Measurements from ENCODE around the gene PIP4K2A. TPM values are rescaled to one million over a fixed set of nuclear protein-coding genes. Genes with fewer than 3 reads are reported as not detected.

PIP4K2A gene
- 13.9 and 24.3 TPM in 2 replicates for total RNA-seq

GRCh38 chr10:22714479-22715289 lies at the start of gene PIP4K2A:
Gene PIP4K2A, minus strand, starts transcription at chr10:22714578. Its CDS starts 252 bp downstream, at chr10:22714326.

Other genes starting within 250 kb of the PIP4K2A start
- gene ARMC3, start 213.5 kb upstream of the PIP4K2A start, total RNA-seq, result not detected in 2 replicates

Measured in placental epithelial cell (primary cell).